Endometrial microvascular endothelial cells (primary cell): ENCODE measurements around the gene TMX4. TPM values are rescaled to one million over a fixed set of nuclear protein-coding genes. Genes with fewer than 3 reads are reported as not detected.

Source experiments
- total RNA-seq: library from RNA; depleted of rRNA; stranded (reverse); fragments of >200 nt; gene quantifications from one replicate; pipeline ENCODE4 v1.2.3, GENCODE V29; 2015; ENCODE audit errors: inconsistent ontology term

The TMX4 gene
- total RNA-seq, 1 donor from 2014 or later = 32.8 TPM

Other genes starting within 250 kb of the TMX4 start
- gene HAO1, start 79.3 kb downstream of the TMX4 start, total RNA-seq = not detected
- 16.1 TPM for gene PLCB1, start 112.5 kb upstream of the TMX4 start, total RNA-seq